ENCODE measurements around the gene KIAA0232.

The KIAA0232 gene

GRCh38 chr4:6799091-6799490 lies 16.6 kb downstream of the KIAA0232 start:
- Mint-ChIP-seq H3K27ac (peak overlapping the region; percentile 26), H3K9me3 (no peaks in the 10 kb centered on the region), H3K4me3 (no peak overlapping the region), H3K4me1 (ENCODE audit: low read depth) (peaks cover 58% of the 10 kb centered on the region), H3K36me3 (ENCODE audit: low read depth) (peaks cover 34% of the 10 kb centered on the region), H3K27me3 (no peaks in the 10 kb centered on the region)
- no peak for DNase-seq

GRCh38 chr4:6802025-6802424 lies 19.5 kb downstream of the KIAA0232 start:
- Mint-ChIP-seq H3K27me3 (no peaks in the 10 kb centered on the region), H3K36me3 (ENCODE audit: low read depth) (peaks cover 27% of the 10 kb centered on the region), H3K4me3 (no peak overlapping the region), H3K4me1 (ENCODE audit: low read depth) (peaks cover 54% of the 10 kb centered on the region), H3K27ac (no peak overlapping the region), H3K9me3 (no peaks in the 10 kb centered on the region)
- no peak for DNase-seq

- no peak for DNase-seq
- H3K4me3 Mint-ChIP-seq, result no peak overlapping the region
- H3K9me3 Mint-ChIP-seq, result no peaks in the 10 kb centered on the region
- H3K27ac Mint-ChIP-seq, result no peak overlapping the region
- H3K36me3 Mint-ChIP-seq (ENCODE audit: low read depth), result peaks cover 25% of the 10 kb centered on the region
- H3K4me1 Mint-ChIP-seq (ENCODE audit: low read depth), result peaks cover 54% of the 10 kb centered on the region
- H3K27me3 Mint-ChIP-seq, result no peaks in the 10 kb centered on the region
Observed at GRCh38 chr4:6802626-6803025, 20.1 kb downstream of the KIAA0232 start.

GRCh38 chr4:6803246-6803645 lies 20.7 kb downstream of the KIAA0232 start:
- Mint-ChIP-seq H3K9me3 (no peaks in the 10 kb centered on the region), H3K4me1 (ENCODE audit: low read depth) (peaks cover 52% of the 10 kb centered on the region), H3K27me3 (no peaks in the 10 kb centered on the region), H3K36me3 (ENCODE audit: low read depth) (peaks cover 26% of the 10 kb centered on the region), H3K4me3 (no peak overlapping the region), H3K27ac (no peak overlapping the region)
- DNase-seq, result no peak

- no peaks in the 10 kb centered on the region for H3K9me3 Mint-ChIP-seq
- peaks cover 26% of the 10 kb centered on the region for H3K36me3 Mint-ChIP-seq (ENCODE audit: low read depth)
- DNase-seq, result no peak
- H3K4me1 Mint-ChIP-seq (ENCODE audit: low read depth), result peaks cover 43% of the 10 kb centered on the region
- H3K27me3 Mint-ChIP-seq, result no peaks in the 10 kb centered on the region
- H3K4me3 Mint-ChIP-seq, result no peak overlapping the region
- H3K27ac Mint-ChIP-seq, result no peak overlapping the region
Observed at GRCh38 chr4:6804082-6804752, 21.7 kb downstream of the KIAA0232 start.

- Mint-ChIP-seq H3K4me1 (ENCODE audit: low read depth) (peaks cover 38% of the 10 kb centered on the region), H3K27ac (no peak overlapping the region)
Observed at GRCh38 chr4:6806924-6807626, 24.5 kb downstream of the KIAA0232 start.

GRCh38 chr4:6808259-6808658 lies 25.7 kb downstream of the KIAA0232 start:
- H3K36me3 Mint-ChIP-seq (ENCODE audit: low read depth), result peaks cover 32% of the 10 kb centered on the region
- peaks cover 32% of the 10 kb centered on the region for H3K4me1 Mint-ChIP-seq (ENCODE audit: low read depth)
- no peaks in the 10 kb centered on the region for H3K9me3 Mint-ChIP-seq
- H3K27ac Mint-ChIP-seq, result no peak overlapping the region
- H3K27me3 Mint-ChIP-seq, result no peaks in the 10 kb centered on the region
- DNase-seq, result no peak
- no peak overlapping the region for H3K4me3 Mint-ChIP-seq

More at GRCh38 chr4:6806924-6807626, 24.5 kb downstream of the KIAA0232 start:
- Mint-ChIP-seq H3K9me3 (no peaks in the 10 kb centered on the region), H3K27me3 (no peaks in the 10 kb centered on the region), H3K36me3 (ENCODE audit: low read depth) (peaks cover 37% of the 10 kb centered on the region), H3K4me3 (no peak overlapping the region)
- no peak for DNase-seq

- H3K27me3 Mint-ChIP-seq, result no peaks in the 10 kb centered on the region
- peaks cover 42% of the 10 kb centered on the region for H3K36me3 Mint-ChIP-seq (ENCODE audit: low read depth)
- no peak overlapping the region for H3K4me3 Mint-ChIP-seq
- peaks cover 31% of the 10 kb centered on the region for H3K4me1 Mint-ChIP-seq (ENCODE audit: low read depth)
- no peaks in the 10 kb centered on the region for H3K9me3 Mint-ChIP-seq
- no peak for DNase-seq
- H3K27ac Mint-ChIP-seq, result no peak overlapping the region
Observed at GRCh38 chr4:6811165-6811564, 28.6 kb downstream of the KIAA0232 start.

- H3K27me3 Mint-ChIP-seq, result no peaks in the 10 kb centered on the region
- no peak overlapping the region for H3K4me3 Mint-ChIP-seq
- peaks cover 31% of the 10 kb centered on the region for H3K4me1 Mint-ChIP-seq (ENCODE audit: low read depth)
- H3K36me3 Mint-ChIP-seq (ENCODE audit: low read depth), result peaks cover 52% of the 10 kb centered on the region
- DNase-seq, result no peak
- no peak overlapping the region for H3K27ac Mint-ChIP-seq
- H3K9me3 Mint-ChIP-seq, result no peaks in the 10 kb centered on the region
Observed at GRCh38 chr4:6812766-6813165, 30.2 kb downstream of the KIAA0232 start.

GRCh38 chr4:6813725-6814124 lies 31.2 kb downstream of the KIAA0232 start:
- peaks cover 30% of the 10 kb centered on the region for H3K4me1 Mint-ChIP-seq (ENCODE audit: low read depth)
- H3K36me3 Mint-ChIP-seq (ENCODE audit: low read depth), result peaks cover 56% of the 10 kb centered on the region
- DNase-seq, result no peak
- H3K27ac Mint-ChIP-seq, result no peak overlapping the region
- H3K27me3 Mint-ChIP-seq, result no peaks in the 10 kb centered on the region
- no peak overlapping the region for H3K4me3 Mint-ChIP-seq
- H3K9me3 Mint-ChIP-seq, result peaks cover 4% of the 10 kb centered on the region

- H3K36me3 Mint-ChIP-seq (ENCODE audit: low read depth), result peaks cover 59% of the 10 kb centered on the region
- H3K4me1 Mint-ChIP-seq (ENCODE audit: low read depth), result peaks cover 34% of the 10 kb centered on the region
- peak overlapping the region; percentile 18 for H3K27ac Mint-ChIP-seq
- no peak for DNase-seq
- no peaks in the 10 kb centered on the region for H3K27me3 Mint-ChIP-seq
- H3K9me3 Mint-ChIP-seq, result peaks cover 18% of the 10 kb centered on the region
- no peak overlapping the region for H3K4me3 Mint-ChIP-seq
Observed at GRCh38 chr4:6815029-6815836, 32.7 kb downstream of the KIAA0232 start.

- no peak overlapping the region for H3K4me3 Mint-ChIP-seq
- peaks cover 19% of the 10 kb centered on the region for H3K4me1 Mint-ChIP-seq (ENCODE audit: low read depth)
- H3K27me3 Mint-ChIP-seq, result no peaks in the 10 kb centered on the region
- H3K27ac Mint-ChIP-seq, result no peak overlapping the region
- peaks cover 58% of the 10 kb centered on the region for H3K36me3 Mint-ChIP-seq (ENCODE audit: low read depth)
- H3K9me3 Mint-ChIP-seq, result peaks cover 25% of the 10 kb centered on the region
- no peak for DNase-seq
Observed at GRCh38 chr4:6819295-6819694, 36.8 kb downstream of the KIAA0232 start.

GRCh38 chr4:6820695-6821094 lies 38.2 kb downstream of the KIAA0232 start:
- Mint-ChIP-seq H3K27me3 (no peaks in the 10 kb centered on the region), H3K4me1 (ENCODE audit: low read depth) (peaks cover 26% of the 10 kb centered on the region)

GRCh38 chr4:6824071-6824470 lies 41.5 kb downstream of the KIAA0232 start:
- peaks cover 19% of the 10 kb centered on the region for H3K9me3 Mint-ChIP-seq
- H3K27ac Mint-ChIP-seq, result no peak overlapping the region
- no peak overlapping the region for H3K4me3 Mint-ChIP-seq
- peaks cover 63% of the 10 kb centered on the region for H3K36me3 Mint-ChIP-seq (ENCODE audit: low read depth)
- no peak for DNase-seq
- H3K27me3 Mint-ChIP-seq, result no peaks in the 10 kb centered on the region
- peaks cover 32% of the 10 kb centered on the region for H3K4me1 Mint-ChIP-seq (ENCODE audit: low read depth)

More at GRCh38 chr4:6820695-6821094, 38.2 kb downstream of the KIAA0232 start:
- Mint-ChIP-seq H3K27ac (no peak overlapping the region), H3K36me3 (ENCODE audit: low read depth) (peaks cover 64% of the 10 kb centered on the region), H3K4me3 (no peak overlapping the region), H3K9me3 (peaks cover 25% of the 10 kb centered on the region)
- no peak for DNase-seq
